MM.1S (cell line): Measurements from ENCODE around the gene SUSD4.

ENCODE experiments used
- CTCF ChIP-seq: fragments of 300-600 bp; sonication (generic); IDR thresholded peaks from 2 replicates; pipeline ENCODE4 v1.5.1; 2016; ENCODE audit warnings: antibody characterized with exemption, low read length, mixed read lengths
- EZH2 ChIP-seq: fragments of 300-600 bp; sonication (generic); optimal IDR thresholded peaks from 2 replicates; pipeline ENCODE3; 2017; ENCODE audit warnings: low read depth, mild to moderate bottlenecking, antibody characterized with exemption, low read length, mixed read lengths
- EZH2phosphoT487 ChIP-seq: fragments of 300-600 bp; sonication (generic); IDR thresholded peaks from 2 replicates; pipeline ENCODE4 v1.6.1; 2018; ENCODE audit warnings: antibody characterized with exemption, low read length

GRCh38 chr1:223197923-223198627 is 165.9 kb downstream of the SUSD4 start:
- TF ChIP-seq EZH2 (no peak), CTCF (no peak), EZH2phosphoT487 (no peak)
